DND-41 (cell line): ENCODE measurements around the gene CRCP.
"Not testable (repeated sequence)": the region's sequence is repeated elsewhere in the genome, so short reads cannot be mapped to it uniquely, and the experiment has no call there.

ENCODE experiments used
- ATAC-seq: fragments of 200-7000 bp; cut with Tn5 transposase; 3 replicates; pipeline ENCODE4 v1.9.1; 2021; ENCODE audit warnings: low read depth; ENCODE audit not compliant: insufficient read depth
- DNase-seq: peaks from one replicate; pipeline ENCODE4 v3.0.0-alpha.2; 2020
- H2AFZ ChIP-seq: 2 replicates; pipeline ENCODE4 v1.6.0; 2012; ENCODE audit warnings: low read depth, low read length
- H3K27ac ChIP-seq: 2 replicates; pipeline ENCODE4 v1.5.1; 2012; ENCODE audit warnings: low read length, inconsistent platforms
- H3K27me3 ChIP-seq: fragments of 200-600 bp; sonication (generic); 2 replicates; pipeline ENCODE4 v1.6.0; 2012; ENCODE audit warnings: low read length, mild to moderate bottlenecking, inconsistent platforms; ENCODE audit not compliant: insufficient read depth, poor library complexity
- H3K36me3 ChIP-seq: 2 replicates; pipeline ENCODE4 v1.5.1; 2012; ENCODE audit warnings: low read length, inconsistent platforms; ENCODE audit not compliant: insufficient read depth
- H3K4me1 ChIP-seq: 2 replicates; pipeline ENCODE4 v1.5.1; 2012; ENCODE audit warnings: mild to moderate bottlenecking, low read length; ENCODE audit not compliant: insufficient read depth
- H3K4me2 ChIP-seq: 2 replicates; pipeline ENCODE4 v1.6.0; 2012; ENCODE audit warnings: mild to moderate bottlenecking, moderate library complexity, low read length, inconsistent platforms; ENCODE audit not compliant: insufficient read depth
- H3K4me3 ChIP-seq, 2 experiments: fragments of 200-600 bp in 1 of 2; shearing (Covaris generic) in 1 of 2; 2 replicates each; pipeline ENCODE4 v1.5.1; 2012 to 2016; ENCODE audit warnings: inconsistent platforms in 2 of 2, low read length in 2 of 2, mild to moderate bottlenecking in 2 of 2, low read depth in 1 of 2, moderate library complexity in 1 of 2
- H3K79me2 ChIP-seq: 2 replicates; pipeline ENCODE4 v1.6.0; 2012; ENCODE audit warnings: low read length, inconsistent platforms; ENCODE audit not compliant: insufficient read depth
- H3K9ac ChIP-seq: 2 replicates; pipeline ENCODE4 v1.6.0; 2012; ENCODE audit warnings: low read depth, mild to moderate bottlenecking, inconsistent platforms, low read length, moderate library complexity
- H3K9me3 ChIP-seq: 2 replicates; pipeline ENCODE4 v1.5.1; 2012; ENCODE audit warnings: low read length, moderate library complexity, mild to moderate bottlenecking, inconsistent platforms; ENCODE audit not compliant: insufficient read depth, severe bottlenecking
- H4K20me1 ChIP-seq: 2 replicates; pipeline ENCODE4 v1.6.0; 2012; ENCODE audit warnings: low read length; ENCODE audit not compliant: insufficient read depth
- EZH2 ChIP-seq: IDR thresholded peaks from 3 replicates; pipeline ENCODE4 v1.6.1; 2012; ENCODE audit warnings: borderline replicate concordance, low read depth, mild to moderate bottlenecking, moderate library complexity, low read length, inconsistent platforms; ENCODE audit not compliant: severe bottlenecking
- TF ChIP-seq, protein P1 (sequence below): IDR thresholded peaks from 2 replicates; pipeline ENCODE4 v1.5.1; 2012; ENCODE audit warnings: borderline replicate concordance, low read length, moderate library complexity, mild to moderate bottlenecking; ENCODE audit not compliant: poor library complexity, severe bottlenecking; ENCODE audit errors: extremely low read depth

The CRCP gene

GRCh38 chr7:66114743-66115649, at the start of gene CRCP:
CRCP (plus strand) TSS chr7:66114847; CDS start chr7:66114963, 116 bp downstream.
- H3K9ac ChIP-seq, result peak within 1 kb of the TSS; percentile 89
- H3K4me1 ChIP-seq, result peaks cover 46% of the 10 kb centered on the region
- no peak for TF ChIP-seq EZH2
- TF ChIP-seq, protein P1, sequence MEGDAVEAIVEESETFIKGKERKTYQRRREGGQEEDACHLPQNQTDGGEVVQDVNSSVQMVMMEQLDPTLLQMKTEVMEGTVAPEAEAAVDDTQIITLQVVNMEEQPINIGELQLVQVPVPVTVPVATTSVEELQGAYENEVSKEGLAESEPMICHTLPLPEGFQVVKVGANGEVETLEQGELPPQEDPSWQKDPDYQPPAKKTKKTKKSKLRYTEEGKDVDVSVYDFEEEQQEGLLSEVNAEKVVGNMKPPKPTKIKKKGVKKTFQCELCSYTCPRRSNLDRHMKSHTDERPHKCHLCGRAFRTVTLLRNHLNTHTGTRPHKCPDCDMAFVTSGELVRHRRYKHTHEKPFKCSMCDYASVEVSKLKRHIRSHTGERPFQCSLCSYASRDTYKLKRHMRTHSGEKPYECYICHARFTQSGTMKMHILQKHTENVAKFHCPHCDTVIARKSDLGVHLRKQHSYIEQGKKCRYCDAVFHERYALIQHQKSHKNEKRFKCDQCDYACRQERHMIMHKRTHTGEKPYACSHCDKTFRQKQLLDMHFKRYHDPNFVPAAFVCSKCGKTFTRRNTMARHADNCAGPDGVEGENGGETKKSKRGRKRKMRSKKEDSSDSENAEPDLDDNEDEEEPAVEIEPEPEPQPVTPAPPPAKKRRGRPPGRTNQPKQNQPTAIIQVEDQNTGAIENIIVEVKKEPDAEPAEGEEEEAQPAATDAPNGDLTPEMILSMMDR, result peak; percentile 36
- peaks cover 33% of the 10 kb centered on the region for H3K36me3 ChIP-seq
- H3K27ac ChIP-seq, result peak within 1 kb of the TSS; percentile 82
- H3K27me3 ChIP-seq, result no peaks in the 10 kb centered on the region
- H3K9me3 ChIP-seq, result no peaks in the 10 kb centered on the region
- peak within 1 kb of the TSS; percentile 90 for H3K4me2 ChIP-seq
- peak within 1 kb of the TSS; percentile 96 to 98 for H3K4me3 ChIP-seq
- H4K20me1 ChIP-seq, result peaks cover 39% of the 10 kb centered on the region
- peaks cover 61% of the 10 kb centered on the region for H3K79me2 ChIP-seq
- ATAC-seq, result peak; percentile 88
- H2AFZ ChIP-seq, result peak within 1 kb of the TSS; percentile 87
- DNase-seq, result peak; percentile 84

GRCh38 chr7:66069732-66070131, 44.9 kb upstream of the CRCP start:
- ATAC-seq (no peak), DNase-seq (no peak)
- Histone ChIP-seq H3K9ac (no peak overlapping the region), H4K20me1 (no peaks in the 10 kb centered on the region), H3K36me3 (no peaks in the 10 kb centered on the region), H3K27ac (no peak overlapping the region), H3K4me2 (no peak overlapping the region), H3K79me2 (no peaks in the 10 kb centered on the region), H3K27me3 (no peaks in the 10 kb centered on the region), H3K4me1 (no peaks in the 10 kb centered on the region), H3K4me3 (no peak overlapping the region), H3K9me3 (no peaks in the 10 kb centered on the region), H2AFZ (no peak overlapping the region)
- no peak for TF ChIP-seq EZH2
- TF ChIP-seq, protein P1, result no peak

DNA sequence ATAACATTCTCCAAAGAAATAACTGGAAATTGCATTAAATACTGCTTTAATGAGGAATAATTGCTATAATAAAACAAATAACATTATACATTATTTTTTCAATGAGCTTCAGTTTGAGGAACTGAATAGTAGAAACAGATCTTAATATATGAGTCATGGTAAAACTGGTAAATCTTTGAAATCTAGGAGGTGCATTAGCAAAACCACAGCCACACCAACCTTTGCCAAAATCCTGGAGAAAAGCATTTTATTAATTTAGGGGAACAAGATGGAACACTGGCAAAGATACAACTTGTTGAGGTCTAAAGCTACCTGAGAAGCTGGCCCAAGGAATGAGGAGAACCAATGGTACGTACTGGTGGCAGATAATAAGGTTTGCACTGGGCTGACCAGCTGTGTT, 44.4 kb upstream of the CRCP start:
- no peak overlapping the region for H3K4me2 ChIP-seq
- no peak overlapping the region for H3K9ac ChIP-seq
- ATAC-seq (no peak), DNase-seq (no peak)
- H3K27ac ChIP-seq, result no peak overlapping the region
- H2AFZ ChIP-seq, result no peak overlapping the region
- no peak overlapping the region for H3K4me3 ChIP-seq
- no peaks in the 10 kb centered on the region; the same call in 1 of the 2 replicates for H3K4me1 ChIP-seq
- no peaks in the 10 kb centered on the region for H4K20me1 ChIP-seq
- H3K36me3 ChIP-seq, result no peaks in the 10 kb centered on the region
- H3K79me2 ChIP-seq, result no peaks in the 10 kb centered on the region
- TF ChIP-seq, protein P1, result no peak
- TF ChIP-seq EZH2, result no peak
- H3K9me3 ChIP-seq, result no peaks in the 10 kb centered on the region
- H3K27me3 ChIP-seq, result no peaks in the 10 kb centered on the region

DNA sequence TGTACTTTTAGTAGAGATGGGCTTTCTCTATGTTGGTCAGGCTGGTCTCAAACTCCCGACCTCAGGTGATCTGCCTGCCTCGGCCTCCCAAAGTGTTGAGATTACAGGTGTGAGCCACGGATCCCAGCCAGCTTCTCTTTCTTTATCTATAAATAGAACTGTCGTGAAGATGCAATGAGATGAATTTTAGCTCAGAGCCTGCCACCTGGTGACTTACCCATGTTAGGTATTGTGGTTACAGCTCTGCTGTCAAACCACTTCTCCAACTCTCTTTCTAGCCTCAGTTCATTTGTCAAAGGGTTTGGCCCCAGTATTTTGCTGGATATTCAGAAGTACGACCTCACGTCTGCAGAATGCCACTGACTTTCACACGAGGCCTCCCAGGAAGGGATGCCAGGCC, 42.4 kb upstream of the CRCP start:
- not testable (repeated sequence) for H3K9ac ChIP-seq, H3K27me3 ChIP-seq, H3K9me3 ChIP-seq, H4K20me1 ChIP-seq, DNase-seq, H3K27ac ChIP-seq, H3K79me2 ChIP-seq, H3K36me3 ChIP-seq, H3K4me3 ChIP-seq, ATAC-seq, H2AFZ ChIP-seq, H3K4me2 ChIP-seq, H3K4me1 ChIP-seq
